Stimulated activated CD8-positive, alpha-beta memory T cell treated with anti-CD3 and anti-CD28 coated beads, Interleukin-7, amount 100 ng/mL, for 24 hours (primary cell): ENCODE data around the gene RASL12.

Experiments
- DNase-seq: peaks from one replicate; pipeline ENCODE4 v3.0.0-alpha.2; 2020; ENCODE audit warnings: low read depth

The RASL12 gene

GRCh38 chr15:65092911-65093792 lies 25.4 kb upstream of the RASL12 start:
- no peak for DNase-seq

- no peak for DNase-seq
These were observed 24.4 kb upstream of the RASL12 start for GRCh38 chr15:65091946-65092770.

- DNase-seq, result no peak
These were observed 21.5 kb upstream of the RASL12 start for GRCh38 chr15:65089206-65089824.

GRCh38 chr15:65088643-65089021 lies 20.8 kb upstream of the RASL12 start:
- no peak for DNase-seq

GRCh38 chr15:65087873-65088642 lies 20.3 kb upstream of the RASL12 start:
- DNase-seq, result no peak

- no peak for DNase-seq
These were observed 19.6 kb upstream of the RASL12 start for GRCh38 chr15:65087411-65087810.

- no peak for DNase-seq
These were observed 18.9 kb upstream of the RASL12 start for GRCh38 chr15:65086680-65087111.

- no peak for DNase-seq
These were observed 18.3 kb upstream of the RASL12 start for GRCh38 chr15:65085990-65086679.

GRCh38 chr15:65085207-65085753 lies 17.5 kb upstream of the RASL12 start:
- no peak for DNase-seq

- no peak for DNase-seq
These were observed 16.9 kb upstream of the RASL12 start for GRCh38 chr15:65084500-65085206.

GRCh38 chr15:65083262-65083701 lies 15.5 kb upstream of the RASL12 start:
- DNase-seq, result no peak

- no peak for DNase-seq
These were observed 14.6 kb upstream of the RASL12 start for GRCh38 chr15:65082303-65082953.

- no peak for DNase-seq
These were observed 14.0 kb upstream of the RASL12 start for GRCh38 chr15:65081758-65082157.

- DNase-seq, result no peak
These were observed 13.5 kb upstream of the RASL12 start for GRCh38 chr15:65081270-65081669.

- DNase-seq, result no peak
These were observed 11.8 kb upstream of the RASL12 start for GRCh38 chr15:65079580-65079979.

GRCh38 chr15:65077981-65078352 lies 10.2 kb upstream of the RASL12 start:
- peak; percentile 9 for DNase-seq

GRCh38 chr15:65077291-65077980 lies 9.6 kb upstream of the RASL12 start:
- no peak for DNase-seq

- DNase-seq, result no peak
These were observed 8.9 kb upstream of the RASL12 start, which contains the start of gene KBTBD13 for GRCh38 chr15:65076486-65077290. Gene KBTBD13 (plus strand): TSS chr15:65076746. CDS start chr15:65076816, 70 bp downstream.
